Measurements from ENCODE around the gene ADH6.

Gene ADH6

GRCh38 chr4:99210789-99211188 lies 8.3 kb downstream of the ADH6 start:
- Histone ChIP-seq H3K4me2 (ENCODE audit: insufficient read depth, low read length, poor library complexity, severe bottlenecking) (no peak overlapping the region), H3K9me3 (replicated peaks in 1 of 2; ENCODE audit: control insufficient read depth in 2 of 2, insufficient read depth in 1 of 2, low read depth in 1 of 2, low read length in 2 of 2) (peaks cover 0 to 1% of the 10 kb centered on the region in 2 donors), H3K36me3 (replicated peaks in 1 of 2; ENCODE audit: control insufficient read depth in 2 of 2, insufficient read depth in 2 of 2, low read length in 2 of 2) (no peaks in the 10 kb centered on the region), H2BK15ac (ENCODE audit: low read length) (no peak overlapping the region), H2AFZ (ENCODE audit: low read length) (no peak overlapping the region), H3K27ac (replicated peaks; ENCODE audit: low read length) (no peak overlapping the region), H3K9ac (ENCODE audit: low read depth, low read length, poor library complexity) (no peak overlapping the region), H2BK12ac (ENCODE audit: low read length) (no peak overlapping the region), H4K91ac (ENCODE audit: low read depth, low read length, poor library complexity) (no peak overlapping the region), H2BK120ac (ENCODE audit: low read depth, low read length) (no peak overlapping the region), H3K14ac (ENCODE audit: low read length) (no peak overlapping the region), H3K79me1 (ENCODE audit: low read depth, low read length) (no peaks in the 10 kb centered on the region), H3K4me1 (ENCODE audit: control insufficient read depth in 2 of 2, insufficient read depth in 1 of 2, low read depth in 1 of 2, low read length in 2 of 2) (no peaks in the 10 kb centered on the region), H3K4me3 (ENCODE audit: low read length in 2 of 2) (no peak overlapping the region), H2BK5ac (ENCODE audit: low read length) (no peak overlapping the region), H3K18ac (ENCODE audit: low read length) (no peak overlapping the region), H3K23ac (ENCODE audit: low read depth, low read length, poor library complexity) (no peak overlapping the region), H2AK5ac (ENCODE audit: low read depth, low read length) (no peak overlapping the region), H4K8ac (ENCODE audit: low read depth, low read length) (no peak overlapping the region), H3K4ac (ENCODE audit: low read length) (no peak overlapping the region), H3K27me3 (ENCODE audit: control insufficient read depth in 3 of 3, insufficient read depth in 3 of 3, low read depth in 1 of 3, low read length in 3 of 3) (no peaks in the 10 kb centered on the region)
- no peak for DNase-seq (ENCODE audit: low spot score)

GRCh38 chr4:99209671-99210070 lies 9.4 kb downstream of the ADH6 start:
- H2AK5ac ChIP-seq (ENCODE audit: low read depth, low read length), result no peak overlapping the region
- no CpG with 5 or more reads among the region's 1 CpG for WGBS, 2 donors (ENCODE audit: extremely low coverage in 2 of 2, insufficient read length in 2 of 2, insufficient replicate concordance in 1 of 2)
- no peak overlapping the region for H2BK15ac ChIP-seq (ENCODE audit: low read length)
- H3K36me3 ChIP-seq (replicated peaks in 1 of 2; ENCODE audit: control insufficient read depth in 2 of 2, insufficient read depth in 2 of 2, low read length in 2 of 2), result no peaks in the 10 kb centered on the region
- H3K9me3 ChIP-seq (replicated peaks in 1 of 2; ENCODE audit: control insufficient read depth in 2 of 2, insufficient read depth in 1 of 2, low read depth in 1 of 2, low read length in 2 of 2), result peaks cover 0 to 1% of the 10 kb centered on the region in 2 donors
- no peak overlapping the region for H3K4ac ChIP-seq (ENCODE audit: low read length)
- H3K23ac ChIP-seq (ENCODE audit: low read depth, low read length, poor library complexity), result no peak overlapping the region
- H2BK120ac ChIP-seq (ENCODE audit: low read depth, low read length), result no peak overlapping the region
- H3K9ac ChIP-seq (ENCODE audit: low read depth, low read length, poor library complexity), result no peak overlapping the region
- peaks cover 2 to 11% of the 10 kb centered on the region in 2 donors for H3K4me1 ChIP-seq (ENCODE audit: control insufficient read depth in 2 of 2, insufficient read depth in 1 of 2, low read depth in 1 of 2, low read length in 2 of 2)
- H4K8ac ChIP-seq (ENCODE audit: low read depth, low read length), result no peak overlapping the region
- no peak overlapping the region for H3K4me2 ChIP-seq (ENCODE audit: insufficient read depth, low read length, poor library complexity, severe bottlenecking)
- no peaks in the 10 kb centered on the region for H3K79me1 ChIP-seq (ENCODE audit: low read depth, low read length)
- H2BK12ac ChIP-seq (ENCODE audit: low read length), result no peak overlapping the region
- no peaks in the 10 kb centered on the region for H3K27me3 ChIP-seq (ENCODE audit: control insufficient read depth in 3 of 3, insufficient read depth in 3 of 3, low read depth in 1 of 3, low read length in 3 of 3)
- H3K18ac ChIP-seq (ENCODE audit: low read length), result no peak overlapping the region
- no peak for DNase-seq (ENCODE audit: low spot score)
- H2AFZ ChIP-seq (ENCODE audit: low read length), result no peak overlapping the region
- H2BK5ac ChIP-seq (ENCODE audit: low read length), result no peak overlapping the region
- no peak overlapping the region for H4K91ac ChIP-seq (ENCODE audit: low read depth, low read length, poor library complexity)
- no peak overlapping the region for H3K14ac ChIP-seq (ENCODE audit: low read length)
- H3K4me3 ChIP-seq (ENCODE audit: low read length in 2 of 2), result no peak overlapping the region
- no peak overlapping the region for H3K27ac ChIP-seq (replicated peaks; ENCODE audit: low read length)

- Histone ChIP-seq H2AK5ac (ENCODE audit: low read depth, low read length) (no peak overlapping the region), H2BK12ac (ENCODE audit: low read length) (no peak overlapping the region), H3K4me3 (ENCODE audit: low read length in 2 of 2) (no peak overlapping the region), H2BK5ac (ENCODE audit: low read length) (no peak overlapping the region), H3K79me1 (ENCODE audit: low read depth, low read length) (no peaks in the 10 kb centered on the region), H3K14ac (ENCODE audit: low read length) (no peak overlapping the region), H3K23ac (ENCODE audit: low read depth, low read length, poor library complexity) (no peak overlapping the region), H3K9ac (ENCODE audit: low read depth, low read length, poor library complexity) (no peak overlapping the region), H2BK120ac (ENCODE audit: low read depth, low read length) (no peak overlapping the region), H3K4me2 (ENCODE audit: insufficient read depth, low read length, poor library complexity, severe bottlenecking) (no peak overlapping the region), H3K27me3 (ENCODE audit: control insufficient read depth in 3 of 3, insufficient read depth in 3 of 3, low read depth in 1 of 3, low read length in 3 of 3) (no peaks in the 10 kb centered on the region), H3K4me1 (ENCODE audit: control insufficient read depth in 2 of 2, insufficient read depth in 1 of 2, low read depth in 1 of 2, low read length in 2 of 2) (peaks cover 2 to 11% of the 10 kb centered on the region in 2 donors), H3K18ac (ENCODE audit: low read length) (no peak overlapping the region), H2BK15ac (ENCODE audit: low read length) (no peak overlapping the region), H3K4ac (ENCODE audit: low read length) (no peak overlapping the region), H4K91ac (ENCODE audit: low read depth, low read length, poor library complexity) (no peak overlapping the region), H3K36me3 (replicated peaks in 1 of 2; ENCODE audit: control insufficient read depth in 2 of 2, insufficient read depth in 2 of 2, low read length in 2 of 2) (no peaks in the 10 kb centered on the region), H3K27ac (replicated peaks; ENCODE audit: low read length) (no peak overlapping the region), H4K8ac (ENCODE audit: low read depth, low read length) (no peak overlapping the region), H3K9me3 (replicated peaks in 1 of 2; ENCODE audit: control insufficient read depth in 2 of 2, insufficient read depth in 1 of 2, low read depth in 1 of 2, low read length in 2 of 2) (peaks cover 0 to 1% of the 10 kb centered on the region in 2 donors), H2AFZ (ENCODE audit: low read length) (no peak overlapping the region)
- no peak for DNase-seq (ENCODE audit: low spot score)
- no CpG with 5 or more reads among the region's 2 CpGs for WGBS, 2 donors (ENCODE audit: extremely low coverage in 2 of 2, insufficient read length in 2 of 2, insufficient replicate concordance in 1 of 2)
Observed at GRCh38 chr4:99208719-99209075, 10.3 kb downstream of the ADH6 start.

GRCh38 chr4:99207911-99208718 lies 10.9 kb downstream of the ADH6 start:
- no peaks in the 10 kb centered on the region for H3K79me1 ChIP-seq (ENCODE audit: low read depth, low read length)
- no peak overlapping the region for H4K8ac ChIP-seq (ENCODE audit: low read depth, low read length)
- H3K4me3 ChIP-seq (ENCODE audit: low read length in 2 of 2), result no peak overlapping the region
- H3K9ac ChIP-seq (ENCODE audit: low read depth, low read length, poor library complexity), result no peak overlapping the region
- no peak overlapping the region for H3K27ac ChIP-seq (replicated peaks; ENCODE audit: low read length)
- H2BK15ac ChIP-seq (ENCODE audit: low read length), result no peak overlapping the region
- H3K4me2 ChIP-seq (ENCODE audit: insufficient read depth, low read length, poor library complexity, severe bottlenecking), result no peak overlapping the region
- H3K27me3 ChIP-seq (ENCODE audit: control insufficient read depth in 3 of 3, insufficient read depth in 3 of 3, low read depth in 1 of 3, low read length in 3 of 3), result no peaks in the 10 kb centered on the region
- H2BK120ac ChIP-seq (ENCODE audit: low read depth, low read length), result no peak overlapping the region
- H3K4me1 ChIP-seq (ENCODE audit: control insufficient read depth in 2 of 2, insufficient read depth in 1 of 2, low read depth in 1 of 2, low read length in 2 of 2), result peaks cover 2 to 11% of the 10 kb centered on the region in 2 donors
- H2BK12ac ChIP-seq (ENCODE audit: low read length), result no peak overlapping the region
- no peak overlapping the region for H3K23ac ChIP-seq (ENCODE audit: low read depth, low read length, poor library complexity)
- H3K36me3 ChIP-seq (replicated peaks in 1 of 2; ENCODE audit: control insufficient read depth in 2 of 2, insufficient read depth in 2 of 2, low read length in 2 of 2), result no peaks in the 10 kb centered on the region
- H3K9me3 ChIP-seq (replicated peaks in 1 of 2; ENCODE audit: control insufficient read depth in 2 of 2, insufficient read depth in 1 of 2, low read depth in 1 of 2, low read length in 2 of 2), result peaks cover 0 to 1% of the 10 kb centered on the region in 2 donors
- 100% methylated on average over 1 of the region's 10 CpGs for WGBS, 2 donors (ENCODE audit: extremely low coverage in 2 of 2, insufficient read length in 2 of 2, insufficient replicate concordance in 1 of 2)
- H2BK5ac ChIP-seq (ENCODE audit: low read length), result no peak overlapping the region
- no peak overlapping the region for H3K18ac ChIP-seq (ENCODE audit: low read length)
- H3K4ac ChIP-seq (ENCODE audit: low read length), result no peak overlapping the region
- no peak overlapping the region for H2AFZ ChIP-seq (ENCODE audit: low read length)
- no peak overlapping the region for H4K91ac ChIP-seq (ENCODE audit: low read depth, low read length, poor library complexity)
- DNase-seq (ENCODE audit: low spot score), result no peak
- H2AK5ac ChIP-seq (ENCODE audit: low read depth, low read length), result no peak overlapping the region
- no peak overlapping the region for H3K14ac ChIP-seq (ENCODE audit: low read length)
